Breast epithelium (tissue), 3 donors: ENCODE data around the gene RAB33B.

Experiments used
- POLR2A ChIP-seq: fragments of 450-650 bp; IDR thresholded peaks from one replicate; pipeline ENCODE4 v1.6.1; 2016; ENCODE audit warnings: antibody characterized with exemption, mild to moderate bottlenecking, moderate library complexity
- POLR2AphosphoS5 ChIP-seq, 3 donors: sonication (generic); formaldehyde crosslinking; IDR thresholded peaks; one replicate each; pipeline ENCODE4 v1.6.1; 2017; ENCODE audit warnings: antibody characterized with exemption in 3 of 3
- TF ChIP-seq, protein P1 (sequence below), 3 donors: fragments of 450-650 bp; IDR thresholded peaks; one replicate each; pipeline ENCODE4 v1.5.1; 2016 to 2017; ENCODE audit warnings: antibody characterized with exemption in 3 of 3, mild to moderate bottlenecking in 3 of 3, moderate library complexity in 3 of 3

DNA sequence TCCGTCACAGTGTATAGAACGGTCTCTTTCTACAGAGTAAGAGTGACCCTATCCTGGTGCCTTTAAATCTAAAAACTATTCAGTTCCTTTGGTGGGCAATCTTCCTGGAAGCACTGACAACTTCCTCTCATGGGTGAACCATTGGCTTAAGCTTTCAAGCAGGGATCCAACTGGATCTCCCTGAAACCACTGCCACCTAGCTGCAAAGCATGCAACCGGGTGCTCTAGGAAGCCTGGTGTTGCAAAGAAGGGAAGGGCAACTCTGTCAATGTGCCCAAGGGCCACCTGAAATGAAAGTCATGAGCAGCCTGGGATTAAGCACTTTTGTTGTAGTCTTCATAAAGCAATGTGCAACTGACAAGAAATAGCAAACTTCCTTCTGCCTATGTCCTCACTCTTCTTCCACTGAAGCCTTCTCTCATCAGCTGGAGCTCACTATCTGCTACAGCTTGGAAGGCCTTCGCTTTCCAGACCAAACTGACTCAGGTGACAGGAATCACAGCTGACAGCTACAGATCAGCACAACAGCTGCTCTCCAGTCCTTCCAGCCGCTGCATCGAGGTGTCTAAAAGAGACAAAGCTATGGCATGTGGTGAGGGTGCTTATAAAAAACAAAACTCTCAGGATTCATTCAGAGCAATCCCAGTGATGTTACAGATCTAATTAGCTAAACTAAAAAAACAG lies 55.9 kb downstream of the RAB33B start:
- TF ChIP-seq, protein P1, sequence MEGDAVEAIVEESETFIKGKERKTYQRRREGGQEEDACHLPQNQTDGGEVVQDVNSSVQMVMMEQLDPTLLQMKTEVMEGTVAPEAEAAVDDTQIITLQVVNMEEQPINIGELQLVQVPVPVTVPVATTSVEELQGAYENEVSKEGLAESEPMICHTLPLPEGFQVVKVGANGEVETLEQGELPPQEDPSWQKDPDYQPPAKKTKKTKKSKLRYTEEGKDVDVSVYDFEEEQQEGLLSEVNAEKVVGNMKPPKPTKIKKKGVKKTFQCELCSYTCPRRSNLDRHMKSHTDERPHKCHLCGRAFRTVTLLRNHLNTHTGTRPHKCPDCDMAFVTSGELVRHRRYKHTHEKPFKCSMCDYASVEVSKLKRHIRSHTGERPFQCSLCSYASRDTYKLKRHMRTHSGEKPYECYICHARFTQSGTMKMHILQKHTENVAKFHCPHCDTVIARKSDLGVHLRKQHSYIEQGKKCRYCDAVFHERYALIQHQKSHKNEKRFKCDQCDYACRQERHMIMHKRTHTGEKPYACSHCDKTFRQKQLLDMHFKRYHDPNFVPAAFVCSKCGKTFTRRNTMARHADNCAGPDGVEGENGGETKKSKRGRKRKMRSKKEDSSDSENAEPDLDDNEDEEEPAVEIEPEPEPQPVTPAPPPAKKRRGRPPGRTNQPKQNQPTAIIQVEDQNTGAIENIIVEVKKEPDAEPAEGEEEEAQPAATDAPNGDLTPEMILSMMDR (IDR thresholded peaks at IDR 0.05) = no peak
- no peak for TF ChIP-seq POLR2A
- TF ChIP-seq POLR2AphosphoS5 (IDR thresholded peaks at IDR 0.05) = no peak
